GM12878 (cell line): ENCODE measurements around the gene DCAF15. TPM values are rescaled to one million over a fixed set of nuclear protein-coding genes. Genes with fewer than 3 reads are reported as not detected.

Experiments used
- ATAC-seq: fragments of 200-7000 bp; cut with Tn5 transposase; 3 replicates; pipeline ENCODE4 v1.9.1; 2020; ENCODE audit warnings: mild to moderate bottlenecking, moderate library complexity
- BruUV-seq: library from RNA; stranded (reverse); fragments of 400-500 nt; replicated peaks from 2 replicates; lab custom pipeline; 2021; lab: Mats Ljungman, UMichigan
- CTCF ChIA-PET: fragments of 300-600 bp; sonication (Branson Sonifier 250); formaldehyde crosslinking; extraction: SDS; loops from one replicate; lab custom pipeline; 2021; ENCODE audit warnings: inconsistent platforms; lab: Yijun Ruan, JAX
- POLR2A ChIA-PET: fragments of 350-600 bp; formaldehyde crosslinking; extraction: SDS; loops from one replicate; lab custom pipeline; 2021; ENCODE audit warnings: inconsistent platforms; lab: Charles Lee
- RAD21 ChIA-PET: fragments of 300-600 bp; sonication (Branson Sonifier 250); formaldehyde crosslinking; loops from one replicate; lab custom pipeline; 2023; ENCODE audit warnings: antibody characterized with exemption; ENCODE audit not compliant: unreplicated experiment; lab: Charles Lee
- SMC1A ChIA-PET: fragments of 300-600 bp; sonication (Branson Sonifier 250); formaldehyde crosslinking; loops from one replicate; lab custom pipeline; 2023; ENCODE audit not compliant: unreplicated experiment, uncharacterized antibody; lab: Charles Lee
- DNase-seq: peaks from one replicate; pipeline ENCODE4 v3.0.0-alpha.2; 2011; ENCODE audit warnings: low read depth, low spot score
- FAIRE-seq: peaks from 3 replicates; lab custom pipeline; 2011; peaks lifted over from hg19 to GRCh38; lab: Jason Lieb, UNC
- H2AFZ ChIP-seq: 2 replicates; pipeline ENCODE4 v1.6.0; 2011; ENCODE audit warnings: low read depth, low read length, control low read depth; ENCODE audit not compliant: control insufficient read depth
- H3K27ac ChIP-seq: 2 replicates; pipeline ENCODE4 v1.5.1; 2011; ENCODE audit warnings: control low read depth; ENCODE audit not compliant: control insufficient read depth, insufficient read depth
- H3K27me3 ChIP-seq, 2 experiments: replicated peaks in 1 of 2; 2 replicates each; pipeline versions ENCODE4 v1.6.0 to v1.6.1; 2011; ENCODE audit warnings: low read length in 1 of 2; ENCODE audit not compliant: control insufficient read depth in 2 of 2, insufficient read depth in 2 of 2
- H3K36me3 ChIP-seq, 2 experiments: 2 replicates each; pipeline ENCODE4 v1.5.1; 2011; ENCODE audit warnings: low read length in 1 of 2; ENCODE audit not compliant: control insufficient read depth in 2 of 2, insufficient read depth in 2 of 2
- H3K4me1 ChIP-seq: 2 replicates; pipeline ENCODE4 v1.6.1; 2011; ENCODE audit warnings: mild to moderate bottlenecking, low read length, moderate library complexity, mixed read lengths; ENCODE audit not compliant: control insufficient read depth, insufficient read depth
- H3K4me2 ChIP-seq: 2 replicates; pipeline ENCODE4 v1.6.0; 2011; ENCODE audit warnings: control low read depth; ENCODE audit not compliant: control insufficient read depth, insufficient read depth
- H3K4me3 ChIP-seq: fragments of 200-600 bp; sonication (generic); 2 replicates; pipeline ENCODE4 v1.5.1; 2016
- H3K79me2 ChIP-seq: 2 replicates; pipeline ENCODE4 v1.6.0; 2011; ENCODE audit warnings: low read length; ENCODE audit not compliant: control insufficient read depth, insufficient read depth
- H3K9ac ChIP-seq: 2 replicates; pipeline ENCODE4 v1.8.0; 2011; ENCODE audit warnings: low read length, control low read depth, mixed read lengths; ENCODE audit not compliant: control insufficient read depth, insufficient read depth
- H3K9me3 ChIP-seq: replicated peaks from 3 replicates; pipeline ENCODE4 v1.5.1; 2011; ENCODE audit warnings: mild to moderate bottlenecking, low read length; ENCODE audit not compliant: control insufficient read depth, insufficient read depth
- H4K20me1 ChIP-seq: 2 replicates; pipeline ENCODE4 v1.6.0; 2011; ENCODE audit not compliant: control insufficient read depth, insufficient read depth
- ASH2L ChIP-seq: fragments of 300-600, 200-600 bp; sonication (generic); IDR thresholded peaks from 2 replicates; pipeline ENCODE4 v1.6.1; 2017; ENCODE audit warnings: low read depth, mild to moderate bottlenecking, borderline replicate concordance
- BMI1 ChIP-seq: fragments of 450-650 bp; IDR thresholded peaks from 2 replicates; pipeline ENCODE4 v1.6.1; 2016; ENCODE audit warnings: mild to moderate bottlenecking, moderate library complexity, borderline replicate concordance
- CTCF ChIP-seq, 3 experiments: IDR thresholded peaks in 2 of 3; conservative IDR thresholded peaks in 1 of 3; 2 replicates each; pipeline ENCODE4 v1.5.1; 2011; ENCODE audit warnings: low read depth in 3 of 3, low read length in 3 of 3, mild to moderate bottlenecking in 3 of 3, control low read depth in 2 of 3, moderate library complexity in 2 of 3, inconsistent platforms in 1 of 3, mixed read lengths in 1 of 3; ENCODE audit not compliant: control insufficient read depth in 2 of 3, insufficient read depth in 1 of 3; ENCODE audit errors: extremely low read depth in 1 of 3
- GATAD2B ChIP-seq: fragments of 450-650 bp; conservative IDR thresholded peaks from 2 replicates; pipeline ENCODE4 v1.6.1; 2017; ENCODE audit warnings: low read depth, mild to moderate bottlenecking, moderate library complexity
- MXI1 ChIP-seq: fragments of 150-350 bp; IDR thresholded peaks from 2 replicates; pipeline ENCODE4 v1.6.1; 2011; ENCODE audit warnings: low read depth, mild to moderate bottlenecking, inconsistent platforms, low read length, improper control_type of control experiment
- NR2F1 ChIP-seq: fragments of 450-650 bp; conservative IDR thresholded peaks from 2 replicates; pipeline ENCODE4 v1.6.1; 2017; ENCODE audit warnings: mild to moderate bottlenecking
- PML ChIP-seq: IDR thresholded peaks from 2 replicates; pipeline ENCODE4 v1.6.1; 2012; ENCODE audit warnings: low read length, inconsistent platforms
- POLR2A ChIP-seq: IDR thresholded peaks from 2 replicates; pipeline ENCODE4 v1.6.1; 2011; ENCODE audit warnings: low read depth, mild to moderate bottlenecking, low read length
- POLR2AphosphoS5 ChIP-seq: IDR thresholded peaks from 2 replicates; pipeline ENCODE4 v1.6.1; 2011; ENCODE audit warnings: mild to moderate bottlenecking, low read length, inconsistent platforms
- RAD21 ChIP-seq: IDR thresholded peaks from 2 replicates; pipeline ENCODE4 v1.6.1; 2011; ENCODE audit warnings: mild to moderate bottlenecking, low read depth, low read length, moderate library complexity; ENCODE audit not compliant: insufficient read depth
- WGBS: methylation state at CpG from one replicate; pipeline ENCODE4 v1.1.6; 2016; ENCODE audit warnings: low lambda C conversion rate; ENCODE audit not compliant: insufficient replicate concordance, insufficient coverage; ENCODE audit errors: missing lambda C conversion rate; 5-methylcytosine and 5-hydroxymethylcytosine counted together
- in situ Hi-C: fragments of 300-500 bp; cut with MboI; formaldehyde crosslinking; loops from 9 replicates; pipeline ENCODE4 v1.14.3; 2018; ENCODE audit warnings: mixed read lengths
- intact Hi-C: fragments of 100-400 bp; cut with micrococcal nuclease; formaldehyde crosslinking; loops from one replicate; pipeline ENCODE4 v1.14.2; 2022; ENCODE audit not compliant: unreplicated experiment
- polyA plus RNA-seq, 11 experiments: library from polyadenylated mRNA; depleted of rRNA in 4 of 11; unstranded in 6 of 11; stranded (reverse) in 5 of 11; fragments of >200 nt; fragmentation: Nextera tagmentation in 4 of 11; fragmentation: Illumina TruSeq in 1 of 11; extraction: Ambion mirVana in 4 of 11; extraction: Trizol in 1 of 11; gene quantifications; 1 replicate in 1 of 11; 2 replicates in 10 of 11; pipeline versions ENCODE4 v1.2.1 to v1.2.3, GENCODE V29; 2011 to 2016; ENCODE audit warnings: inconsistent platforms in 2 of 11, missing spikeins in 2 of 11, low read depth in 1 of 11
- total RNA-seq, 4 experiments: library from RNA; depleted of rRNA in 3 of 4; stranded (reverse); fragments of >200 nt in 3 of 4; fragmentation: Illumina TruSeq in 1 of 4; extraction: Trizol in 1 of 4; gene quantifications; 2 replicates each; pipeline versions ENCODE4 v1.2.1 to v1.2.3, GENCODE V29; 2013 to 2021

The DCAF15 gene
- total and polyA plus RNA-seq, 10 of the 15 experiments (the other 5 are each of a cell fraction or from before 2014, with no cell fraction given) = 0.16 to 63.4 (median 26.6) TPM

GRCh38 chr19:13959141-13959961, 7.0 kb downstream of the DCAF15 start:
- WGBS = 96% methylated on average over 31 of the region's 41 CpGs
- BruUV-seq = no TSS peak

GRCh38 chr19:13959962-13960862, 7.9 kb downstream of the DCAF15 start:
- TSS peak; percentile 29 for BruUV-seq
- FAIRE-seq (no peak), DNase-seq (no peak), ATAC-seq (peak; percentile 54)
- CTCF ChIA-PET = interaction anchor here (1.4 kb wide), 1 partner anchor 82 kb away, joined by 7 read pairs; no protein-coding TSS in a partner anchor
- Histone ChIP-seq H3K9ac (no peak overlapping the region), H3K9me3 (no peaks in the 10 kb centered on the region), H3K79me2 (no peaks in the 10 kb centered on the region), H3K4me3 (no peak overlapping the region), H2AFZ (no peak overlapping the region), H4K20me1 (no peaks in the 10 kb centered on the region), H3K27me3 (no peaks in the 10 kb centered on the region), H3K4me1 (no peaks in the 10 kb centered on the region), H3K27ac (no peak overlapping the region), H3K4me2 (no peak overlapping the region), H3K36me3 (peaks cover 0 to 27% of the 10 kb centered on the region in 2 experiments; a peak in 3 of 4 replicates)
- intact Hi-C loops = no loop called here
- SMC1A ChIA-PET = no interaction called here
- POLR2A ChIA-PET = no interaction called here
- in situ Hi-C loops = no loop called here
- RAD21 ChIA-PET = interaction anchor here (0.8 kb wide), 1 partner anchor 72 kb away, joined by 3 read pairs; no protein-coding TSS in a partner anchor
- 97% methylated on average over 27 of the region's 27 CpGs for WGBS
- 0 out of 2 replicates have a peak, but pooled peaks have one; percentile 22 for TF ChIP-seq RAD21
- no peak for TF ChIP-seq ASH2L
- TF ChIP-seq PML = no peak
- peak in 1 of 3 experiments; percentile 46; a peak in 3 of 6 replicates for TF ChIP-seq CTCF (IDR thresholded peaks at IDR 0.05 in 2 of 3, conservative IDR thresholded peaks at IDR 0.05 in 1 of 3; ENCODE audit: control insufficient read depth in 2 of 3, extremely low read depth in 1 of 3, insufficient read depth in 1 of 3, low read depth in 3 of 3, low read length in 3 of 3)
- no peak for TF ChIP-seq GATAD2B
- TF ChIP-seq BMI1 = no peak
- TF ChIP-seq POLR2A = peak; percentile 52
- 0 out of 2 replicates have a peak, but pooled peaks have one; percentile 32 for TF ChIP-seq NR2F1

More at GRCh38 chr19:13959141-13959961, 7.0 kb downstream of the DCAF15 start:
- Histone ChIP-seq H3K4me1 (no peaks in the 10 kb centered on the region), H3K9me3 (no peaks in the 10 kb centered on the region), H3K27ac (no peak overlapping the region), H3K79me2 (no peaks in the 10 kb centered on the region; the same call in 1 of the 2 replicates), H3K4me3 (no peak overlapping the region), H4K20me1 (no peaks in the 10 kb centered on the region), H3K9ac (no peak overlapping the region), H3K36me3 (peaks cover 0 to 27% of the 10 kb centered on the region in 2 experiments; a peak in 3 of 4 replicates), H2AFZ (no peak overlapping the region), H3K4me2 (no peak overlapping the region), H3K27me3 (no peaks in the 10 kb centered on the region)
- POLR2A ChIA-PET = no interaction called here
- FAIRE-seq = no peak
- intact Hi-C loops = no loop called here
- ATAC-seq = no peak
- RAD21 ChIA-PET = no interaction called here
- in situ Hi-C loops = no loop called here
- TF ChIP-seq MXI1 (no peak), POLR2AphosphoS5 (0 out of 2 replicates have a peak, but pooled peaks have one; percentile 4)
- CTCF ChIA-PET = interaction anchor here (1.2 to 1.4 kb wide), 2 partner anchors 83 to 89 kb away, joined by 3 to 7 read pairs; no protein-coding TSS in a partner anchor
- DNase-seq = no peak
- SMC1A ChIA-PET = no interaction called here
